Ishikawa (cell line): ENCODE measurements around the gene THAP7.

ENCODE experiments used
- CEBPB ChIP-seq: IDR thresholded peaks from 2 replicates; pipeline ENCODE4 v1.6.1; 2012
- CREB1 ChIP-seq: IDR thresholded peaks from 2 replicates; pipeline ENCODE4 v1.6.1; 2012; ENCODE audit warnings: low read depth
- EGR1 ChIP-seq: IDR thresholded peaks from 2 replicates; pipeline ENCODE4 v1.6.1; 2012
- EP300 ChIP-seq: IDR thresholded peaks from 2 replicates; pipeline ENCODE4 v1.6.1; 2012; ENCODE audit warnings: borderline replicate concordance
- FOXM1 ChIP-seq: IDR thresholded peaks from 2 replicates; pipeline ENCODE4 v1.6.1; 2012; ENCODE audit warnings: low read depth, borderline replicate concordance
- NFIC ChIP-seq: IDR thresholded peaks from 2 replicates; pipeline ENCODE4 v1.6.1; 2012
- RAD21 ChIP-seq: IDR thresholded peaks from 2 replicates; pipeline ENCODE4 v1.6.1; 2012; ENCODE audit warnings: low read depth
- TAF1 ChIP-seq: IDR thresholded peaks from 2 replicates; pipeline ENCODE4 v1.6.1; 2012; ENCODE audit warnings: low read depth, mild to moderate bottlenecking
- TCF12 ChIP-seq: IDR thresholded peaks from 2 replicates; pipeline ENCODE4 v1.6.1; 2012; ENCODE audit warnings: low read depth
- TEAD4 ChIP-seq: IDR thresholded peaks from 2 replicates; pipeline ENCODE4 v1.6.1; 2012
- YY1 ChIP-seq: IDR thresholded peaks from 2 replicates; pipeline ENCODE4 v1.6.1; 2012; ENCODE audit warnings: low read depth
- ZBTB7A ChIP-seq: IDR thresholded peaks from 2 replicates; pipeline ENCODE4 v1.6.1; 2012; ENCODE audit warnings: low read depth
- TF ChIP-seq, protein P1 (sequence below): IDR thresholded peaks from 2 replicates; pipeline ENCODE4 v1.6.1; 2012
- TF ChIP-seq, protein P2 (sequence below): IDR thresholded peaks from 2 replicates; pipeline ENCODE4 v1.6.1; 2012
- TF ChIP-seq, protein P3 (sequence below): IDR thresholded peaks from 2 replicates; pipeline ENCODE4 v1.6.1; 2012; ENCODE audit warnings: low read depth, mild to moderate bottlenecking

The THAP7 gene

DNA sequence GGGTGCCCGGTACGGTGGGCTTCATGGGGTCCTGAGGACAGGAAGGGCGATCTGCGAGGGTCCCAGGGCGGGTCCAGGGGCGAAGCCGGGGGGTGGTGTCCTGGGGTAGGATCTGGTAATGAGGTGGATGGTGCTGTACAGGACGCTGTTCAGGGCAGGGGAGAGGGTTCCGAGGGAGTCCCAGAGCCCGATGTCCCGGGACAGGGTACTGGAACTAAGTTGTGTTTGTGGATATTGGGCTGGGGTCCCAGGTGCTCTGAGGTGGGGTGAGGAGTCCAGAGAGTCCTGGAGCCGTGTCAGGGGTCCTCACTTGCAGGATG is 19.4 kb downstream of the THAP7 start:
- TF ChIP-seq TCF12 (no peak), ZBTB7A (no peak), RAD21 (no peak), TAF1 (no peak), TEAD4 (no peak), CREB1 (no peak), EGR1 (no peak), EP300 (no peak), NFIC (no peak), FOXM1 (no peak)
- TF ChIP-seq, protein P1, sequence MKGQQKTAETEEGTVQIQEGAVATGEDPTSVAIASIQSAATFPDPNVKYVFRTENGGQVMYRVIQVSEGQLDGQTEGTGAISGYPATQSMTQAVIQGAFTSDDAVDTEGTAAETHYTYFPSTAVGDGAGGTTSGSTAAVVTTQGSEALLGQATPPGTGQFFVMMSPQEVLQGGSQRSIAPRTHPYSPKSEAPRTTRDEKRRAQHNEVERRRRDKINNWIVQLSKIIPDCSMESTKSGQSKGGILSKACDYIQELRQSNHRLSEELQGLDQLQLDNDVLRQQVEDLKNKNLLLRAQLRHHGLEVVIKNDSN = no peak
- TF ChIP-seq, protein P2, sequence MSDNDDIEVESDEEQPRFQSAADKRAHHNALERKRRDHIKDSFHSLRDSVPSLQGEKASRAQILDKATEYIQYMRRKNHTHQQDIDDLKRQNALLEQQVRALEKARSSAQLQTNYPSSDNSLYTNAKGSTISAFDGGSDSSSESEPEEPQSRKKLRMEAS = no peak

DNA sequence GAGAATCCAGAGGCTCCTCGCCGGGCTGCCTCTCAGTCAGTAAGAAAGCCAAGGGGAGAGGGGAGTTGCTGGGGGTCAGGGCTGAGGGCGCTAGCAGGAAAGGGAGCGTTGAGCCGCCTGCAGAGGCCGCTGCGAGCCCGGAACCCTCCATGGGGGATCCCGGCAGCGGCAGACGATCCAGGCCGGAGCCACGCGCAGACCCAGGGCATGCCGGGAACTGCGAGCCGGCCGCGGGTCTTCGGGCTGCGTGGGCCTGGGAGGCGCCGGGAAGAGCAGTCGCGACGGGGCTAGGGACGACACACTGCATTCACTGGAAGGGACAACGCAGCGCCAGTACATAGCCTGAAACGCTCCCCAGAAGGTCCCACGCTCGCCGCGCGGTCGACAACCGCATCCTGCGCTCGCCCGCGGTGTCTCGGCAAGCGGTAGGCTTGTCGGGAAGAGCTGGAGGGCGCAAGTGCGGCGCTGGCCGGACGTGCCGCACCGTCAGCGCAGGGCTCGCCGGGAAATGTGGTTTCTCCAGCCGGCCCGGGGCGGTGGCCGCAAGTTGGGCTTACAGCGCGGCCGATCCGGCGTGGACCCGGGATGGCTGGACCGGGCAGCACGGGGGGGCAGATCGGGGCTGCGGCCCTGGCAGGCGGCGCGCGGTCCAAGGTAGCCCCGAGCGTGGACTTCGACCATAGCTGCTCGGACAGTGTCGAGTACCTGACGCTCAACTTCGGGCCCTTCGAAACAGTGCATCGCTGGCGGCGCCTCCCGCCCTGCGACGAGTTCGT is 19.9 kb downstream of the THAP7 start, which contains the start of gene LZTR1:
TSS of gene LZTR1 (plus strand) at position 511 of the 776 bp plus-strand sequence. CDS start at position 586, 75 bp downstream.
- TF ChIP-seq EP300 (peak; percentile 23; the same call in 1 of the 2 replicates), NFIC (no peak), TEAD4 (no peak), ZBTB7A (no peak; the same call in 1 of the 2 replicates), CEBPB (no peak), FOXM1 (no peak; the same call in 1 of the 2 replicates), EGR1 (peak; percentile 43; the same call in 1 of the 2 replicates), RAD21 (0 out of 2 replicates have a peak, but pooled peaks have one; percentile 18), TAF1 (peak; percentile 95), YY1 (peak; percentile 42; the same call in 1 of the 2 replicates), TCF12 (peak; percentile 72), CREB1 (no peak)
- TF ChIP-seq, protein P3, sequence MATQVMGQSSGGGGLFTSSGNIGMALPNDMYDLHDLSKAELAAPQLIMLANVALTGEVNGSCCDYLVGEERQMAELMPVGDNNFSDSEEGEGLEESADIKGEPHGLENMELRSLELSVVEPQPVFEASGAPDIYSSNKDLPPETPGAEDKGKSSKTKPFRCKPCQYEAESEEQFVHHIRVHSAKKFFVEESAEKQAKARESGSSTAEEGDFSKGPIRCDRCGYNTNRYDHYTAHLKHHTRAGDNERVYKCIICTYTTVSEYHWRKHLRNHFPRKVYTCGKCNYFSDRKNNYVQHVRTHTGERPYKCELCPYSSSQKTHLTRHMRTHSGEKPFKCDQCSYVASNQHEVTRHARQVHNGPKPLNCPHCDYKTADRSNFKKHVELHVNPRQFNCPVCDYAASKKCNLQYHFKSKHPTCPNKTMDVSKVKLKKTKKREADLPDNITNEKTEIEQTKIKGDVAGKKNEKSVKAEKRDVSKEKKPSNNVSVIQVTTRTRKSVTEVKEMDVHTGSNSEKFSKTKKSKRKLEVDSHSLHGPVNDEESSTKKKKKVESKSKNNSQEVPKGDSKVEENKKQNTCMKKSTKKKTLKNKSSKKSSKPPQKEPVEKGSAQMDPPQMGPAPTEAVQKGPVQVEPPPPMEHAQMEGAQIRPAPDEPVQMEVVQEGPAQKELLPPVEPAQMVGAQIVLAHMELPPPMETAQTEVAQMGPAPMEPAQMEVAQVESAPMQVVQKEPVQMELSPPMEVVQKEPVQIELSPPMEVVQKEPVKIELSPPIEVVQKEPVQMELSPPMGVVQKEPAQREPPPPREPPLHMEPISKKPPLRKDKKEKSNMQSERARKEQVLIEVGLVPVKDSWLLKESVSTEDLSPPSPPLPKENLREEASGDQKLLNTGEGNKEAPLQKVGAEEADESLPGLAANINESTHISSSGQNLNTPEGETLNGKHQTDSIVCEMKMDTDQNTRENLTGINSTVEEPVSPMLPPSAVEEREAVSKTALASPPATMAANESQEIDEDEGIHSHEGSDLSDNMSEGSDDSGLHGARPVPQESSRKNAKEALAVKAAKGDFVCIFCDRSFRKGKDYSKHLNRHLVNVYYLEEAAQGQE = no peak
- TF ChIP-seq, protein P2 = peak; percentile 89
- TF ChIP-seq, protein P1 = no peak

DNA sequence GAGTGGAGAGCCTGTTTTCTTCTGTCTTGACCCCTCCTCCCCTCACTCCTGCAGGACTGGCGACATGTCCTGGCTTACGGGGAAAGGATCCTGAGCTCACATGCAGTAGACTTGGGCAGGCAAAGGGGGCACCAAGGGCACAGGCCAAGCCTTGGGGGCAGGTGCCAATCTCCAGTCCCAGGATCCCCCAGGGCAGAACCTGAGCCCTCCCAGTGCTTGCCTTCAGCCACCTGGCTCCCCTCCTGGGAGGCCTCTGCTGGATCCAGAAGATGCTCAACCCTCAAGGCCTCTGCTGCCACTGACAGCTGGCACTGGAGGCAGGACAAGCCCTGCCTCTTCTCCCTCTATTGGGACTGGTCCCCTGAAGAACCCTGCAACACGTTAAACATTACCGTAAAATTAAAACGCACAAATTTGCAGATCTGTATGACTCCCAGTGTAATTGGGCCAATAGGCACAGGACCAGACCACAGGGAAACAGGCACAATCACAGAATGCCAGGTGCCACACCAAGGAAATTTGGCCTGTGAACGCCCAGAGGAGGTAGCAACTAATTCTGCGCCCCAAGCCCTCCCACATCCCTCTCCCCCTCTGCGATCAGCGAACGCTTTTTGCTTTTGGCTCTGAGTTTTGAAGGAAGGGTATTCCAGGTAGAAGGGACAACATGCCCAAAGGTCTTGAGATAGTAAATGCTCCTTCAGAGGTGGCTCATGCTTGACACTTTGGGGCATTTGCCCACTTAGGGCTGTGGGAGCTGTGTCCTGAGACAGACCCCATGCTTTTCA is 20.8 kb downstream of the THAP7 start:
- TF ChIP-seq TCF12 (no peak), CREB1 (no peak), EGR1 (no peak), YY1 (no peak), CEBPB (no peak), NFIC (no peak), ZBTB7A (no peak), FOXM1 (no peak), RAD21 (no peak), TAF1 (no peak), TEAD4 (no peak), EP300 (no peak)
- TF ChIP-seq, protein P3 = no peak
- TF ChIP-seq, protein P1 = no peak
- TF ChIP-seq, protein P2 = no peak

DNA sequence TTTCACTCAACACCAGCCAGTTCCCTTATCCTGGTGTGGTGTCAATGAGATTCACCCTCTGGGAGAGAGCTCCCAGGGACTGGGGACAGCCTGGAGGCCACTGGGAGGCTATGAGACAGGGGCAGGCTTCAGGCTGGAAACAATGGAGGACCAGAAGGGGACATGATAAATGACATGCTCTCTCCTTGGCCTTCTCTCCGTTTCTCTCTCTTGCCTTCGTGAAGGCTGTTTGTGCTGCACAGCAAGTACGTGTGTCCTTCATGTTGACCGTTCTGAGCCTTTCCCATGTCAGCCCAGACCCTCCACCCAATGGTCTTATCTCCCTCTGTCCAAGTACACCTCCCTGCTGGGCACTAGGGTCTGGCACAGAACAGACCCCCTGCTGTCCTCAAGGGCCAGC is 21.4 kb downstream of the THAP7 start:
- TF ChIP-seq TCF12 = no peak
- no peak for TF ChIP-seq EP300
- no peak for TF ChIP-seq YY1
- TF ChIP-seq RAD21 = no peak
- TF ChIP-seq, protein P1 = no peak
- no peak for TF ChIP-seq ZBTB7A
- TF ChIP-seq FOXM1 = no peak
- TF ChIP-seq CEBPB = no peak
- TF ChIP-seq EGR1 = no peak
- TF ChIP-seq, protein P2 = no peak
- no peak for TF ChIP-seq CREB1
- no peak for TF ChIP-seq NFIC
- TF ChIP-seq, protein P3 = no peak
- no peak for TF ChIP-seq TEAD4
- no peak for TF ChIP-seq TAF1
